ENCODE results near the gene AMH.

AMH gene

DNA sequence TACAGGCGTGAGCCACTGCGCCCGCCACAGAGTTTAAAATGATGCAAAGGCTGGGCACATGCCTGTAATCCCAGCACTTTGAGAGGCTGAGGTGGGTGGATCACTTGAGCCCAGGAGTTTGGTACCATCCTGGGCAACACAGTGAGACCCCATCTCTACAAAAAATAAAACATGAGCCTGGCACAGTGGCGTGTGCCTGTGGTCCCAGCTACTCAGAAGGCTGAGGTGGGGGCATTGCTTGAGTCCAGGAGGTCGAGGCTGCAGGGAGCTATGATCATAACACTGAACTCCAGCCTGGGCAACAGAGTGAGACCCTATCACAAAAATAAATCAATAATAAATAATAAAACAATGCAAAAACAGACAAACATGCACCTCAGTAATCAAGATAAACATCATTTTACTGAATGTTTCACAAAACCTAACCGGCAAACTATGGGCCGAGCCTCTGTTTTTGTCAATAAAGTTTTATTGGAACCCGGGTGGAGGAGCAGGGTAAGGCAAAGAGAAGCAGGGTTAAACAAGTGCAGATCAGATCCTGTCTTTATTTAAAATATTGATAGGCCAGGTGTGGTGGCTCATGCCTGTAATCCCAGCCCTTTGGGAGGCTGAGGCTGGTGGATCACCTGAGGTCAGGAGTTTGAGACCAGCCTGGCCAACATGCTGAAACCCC is 34.8 kb downstream of the AMH start:
- DNase-seq (ENCODE audit: low read depth in 3 of 3, low spot score in 1 of 3) = no peak

DNA sequence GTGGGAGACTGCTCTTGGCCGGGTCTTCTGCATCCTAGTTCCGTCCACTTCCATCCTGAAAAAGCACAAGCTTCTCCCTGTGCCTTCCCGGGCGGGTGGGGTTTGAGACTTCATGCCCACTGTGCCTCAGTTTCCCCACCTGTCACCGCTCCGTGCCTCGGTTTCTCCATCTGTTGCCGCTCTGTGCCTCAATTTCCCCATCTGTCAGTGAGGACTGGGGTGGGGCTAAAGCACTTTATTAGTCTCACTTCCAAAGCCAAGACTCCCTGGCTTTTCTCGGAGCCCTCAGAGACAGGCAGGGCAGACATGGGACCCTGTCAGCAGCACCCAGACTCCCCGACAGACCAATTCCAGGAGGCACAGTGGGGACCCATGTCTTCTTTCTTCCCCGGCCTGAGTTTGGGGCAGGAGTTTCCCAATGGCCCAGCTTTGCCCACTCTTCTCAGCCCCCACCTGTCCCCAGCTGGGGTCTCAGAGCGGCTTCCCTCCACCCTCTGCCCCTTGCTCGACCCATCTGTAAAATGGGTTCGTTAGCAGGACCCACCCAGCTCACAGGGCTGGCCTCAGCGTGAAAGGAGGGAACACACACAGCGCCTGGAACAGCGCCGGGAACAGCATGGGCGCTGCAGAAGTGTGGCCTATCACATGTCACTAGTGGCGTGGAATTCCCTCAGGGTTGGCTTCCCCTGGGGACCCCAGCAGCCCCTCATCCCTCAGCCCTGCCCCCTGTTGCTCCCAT is 37.4 kb downstream of the AMH start:
- DNase-seq (ENCODE audit: low read depth in 3 of 3, low spot score in 1 of 3) = no peak

DNA sequence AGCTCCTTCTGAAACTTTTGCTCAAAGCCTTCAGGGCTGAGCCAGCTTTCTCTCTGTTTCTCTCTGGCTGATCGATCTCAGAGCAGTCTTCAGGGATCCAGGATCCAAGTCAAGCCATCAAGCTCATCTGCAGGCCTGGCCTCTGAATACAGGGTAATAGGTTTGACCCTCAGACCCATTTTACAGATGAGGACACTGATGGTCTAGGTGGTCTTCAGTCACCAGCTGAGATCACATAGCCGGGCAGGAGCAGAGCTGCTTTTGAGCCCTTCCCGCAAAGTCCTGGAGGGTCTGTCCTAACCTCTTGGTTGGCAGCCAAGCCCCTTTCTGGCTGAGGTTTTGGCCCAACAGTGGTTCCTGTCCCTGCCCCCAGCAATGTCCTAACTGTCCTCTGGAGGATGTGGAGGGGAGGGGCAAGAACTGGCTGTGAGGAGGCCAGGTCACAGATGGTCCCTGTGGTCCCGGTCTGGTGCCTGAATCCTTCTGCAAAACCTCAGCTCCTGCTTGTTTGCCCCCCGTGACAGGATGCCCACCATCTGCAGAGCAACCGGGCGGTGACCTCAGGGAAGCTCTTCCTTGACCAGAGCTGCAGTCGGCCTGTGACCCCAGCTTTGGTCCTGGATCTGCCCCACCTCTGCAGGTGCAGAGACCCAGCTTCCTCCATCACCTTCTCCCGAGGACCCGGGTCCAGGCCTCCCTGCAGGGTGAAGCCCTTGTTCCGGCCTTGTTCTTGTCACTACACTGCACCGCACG is 38.6 kb downstream of the AMH start:
- no peak for DNase-seq (ENCODE audit: low read depth in 3 of 3, low spot score in 1 of 3)

DNA sequence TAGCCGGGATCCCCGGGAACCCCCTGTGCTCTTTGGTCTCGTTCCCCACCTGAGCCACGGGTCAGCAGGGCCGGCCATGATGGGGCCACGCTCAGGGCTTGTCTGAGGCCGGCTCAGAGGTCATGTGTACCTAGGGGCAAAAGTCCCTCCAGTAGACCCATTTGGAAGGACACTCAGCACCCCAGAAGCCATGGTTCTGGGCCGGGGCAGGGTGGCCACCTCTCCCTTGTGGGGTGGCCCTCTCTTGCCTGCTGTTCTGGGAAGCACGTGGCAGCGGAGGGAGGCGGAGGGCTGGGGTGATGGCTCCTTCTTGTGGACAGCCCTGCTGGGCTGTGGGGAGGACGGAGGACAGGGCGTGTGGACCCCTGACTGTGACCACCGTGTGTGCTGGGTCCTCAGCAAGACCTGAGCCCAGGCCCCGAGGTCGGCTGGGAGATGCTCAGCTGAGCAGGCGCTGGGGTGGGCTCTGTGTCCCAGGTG is 39.3 kb downstream of the AMH start:
- DNase-seq (ENCODE audit: low read depth in 3 of 3, low spot score in 1 of 3) = no peak

DNA sequence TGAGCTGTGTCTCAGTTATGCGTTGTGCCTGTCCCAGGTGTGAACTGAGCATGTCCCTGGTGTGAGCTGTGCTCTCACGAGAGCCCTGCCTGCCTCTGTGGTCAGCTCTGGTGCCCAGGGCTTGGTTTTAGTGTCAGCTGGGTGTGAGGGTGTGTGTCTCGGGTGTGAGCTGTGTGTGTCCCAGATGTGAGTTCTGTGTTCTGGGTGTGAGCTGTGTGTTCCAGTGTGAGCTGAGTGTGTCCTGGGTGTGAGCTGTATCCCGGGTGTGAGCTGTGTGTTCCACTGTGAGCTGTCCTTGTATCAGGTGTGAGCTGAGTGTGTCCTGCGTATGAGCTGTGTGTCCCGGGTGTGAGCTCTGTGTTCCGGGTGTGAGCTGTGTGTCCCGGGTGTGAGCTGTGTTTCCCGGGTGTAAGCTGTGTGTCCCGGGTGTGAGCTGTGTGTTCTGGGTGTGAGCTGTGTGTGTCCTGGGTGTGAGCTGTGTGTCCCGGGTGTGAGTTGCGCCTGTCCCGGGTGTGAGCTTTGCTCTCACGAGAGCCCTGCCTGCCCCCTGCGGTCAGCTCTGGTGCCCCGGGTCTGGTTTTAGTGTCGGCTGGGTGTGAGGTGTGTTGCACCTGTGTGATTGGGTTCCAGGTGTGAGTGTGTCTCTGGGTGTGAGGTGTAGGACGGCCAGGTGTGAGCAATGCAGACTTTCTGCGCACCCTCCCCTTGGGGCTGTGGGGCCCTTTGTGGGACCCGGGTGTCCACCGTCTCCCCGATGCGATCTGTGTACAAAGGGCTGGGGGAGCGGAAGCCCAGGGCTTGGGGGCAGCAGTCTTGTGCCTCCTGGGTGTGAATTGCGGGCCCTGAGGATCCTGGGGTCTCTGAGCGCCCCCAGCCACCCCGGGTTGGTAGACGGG is 39.9 kb downstream of the AMH start:
- no peak for DNase-seq (ENCODE audit: low read depth in 3 of 3, low spot score in 1 of 3)

DNA sequence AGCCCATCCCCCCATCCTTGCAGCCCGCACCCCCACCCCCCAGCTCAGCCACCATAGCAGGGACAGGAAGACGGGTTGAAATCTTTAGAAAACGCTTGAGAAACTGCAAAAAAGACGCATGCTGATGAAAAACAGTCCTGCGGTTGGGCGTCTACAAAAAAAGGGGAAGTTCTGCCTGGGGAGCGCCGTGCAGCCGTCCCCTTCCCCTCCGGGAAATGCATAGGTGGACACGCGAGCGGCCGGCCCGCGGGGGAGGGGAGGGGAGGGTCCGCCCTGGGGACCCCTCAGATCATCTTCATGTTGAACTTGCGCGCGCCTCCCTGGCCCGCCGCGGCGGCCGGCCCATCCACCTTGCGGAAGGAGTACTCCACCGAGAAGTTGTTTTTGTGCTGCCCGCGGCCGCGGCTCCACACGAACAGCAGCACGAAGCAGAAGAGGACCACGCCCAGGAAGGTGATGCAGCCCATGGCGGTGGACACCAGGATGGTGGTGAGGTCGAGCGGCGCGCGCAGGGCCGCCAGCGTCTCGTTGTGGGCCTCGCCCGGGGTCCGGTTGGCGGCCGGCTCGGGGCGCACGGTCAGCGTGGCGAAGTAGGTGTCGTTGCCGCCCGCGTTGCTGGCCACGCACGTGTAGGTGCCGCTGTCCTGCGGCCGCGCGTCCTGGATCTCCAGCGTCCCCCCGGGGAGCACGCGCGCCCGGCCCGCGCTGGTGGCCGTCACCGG is 40.8 kb downstream of the AMH start:
- no peak for DNase-seq (ENCODE audit: low read depth in 3 of 3, low spot score in 1 of 3)

DNA sequence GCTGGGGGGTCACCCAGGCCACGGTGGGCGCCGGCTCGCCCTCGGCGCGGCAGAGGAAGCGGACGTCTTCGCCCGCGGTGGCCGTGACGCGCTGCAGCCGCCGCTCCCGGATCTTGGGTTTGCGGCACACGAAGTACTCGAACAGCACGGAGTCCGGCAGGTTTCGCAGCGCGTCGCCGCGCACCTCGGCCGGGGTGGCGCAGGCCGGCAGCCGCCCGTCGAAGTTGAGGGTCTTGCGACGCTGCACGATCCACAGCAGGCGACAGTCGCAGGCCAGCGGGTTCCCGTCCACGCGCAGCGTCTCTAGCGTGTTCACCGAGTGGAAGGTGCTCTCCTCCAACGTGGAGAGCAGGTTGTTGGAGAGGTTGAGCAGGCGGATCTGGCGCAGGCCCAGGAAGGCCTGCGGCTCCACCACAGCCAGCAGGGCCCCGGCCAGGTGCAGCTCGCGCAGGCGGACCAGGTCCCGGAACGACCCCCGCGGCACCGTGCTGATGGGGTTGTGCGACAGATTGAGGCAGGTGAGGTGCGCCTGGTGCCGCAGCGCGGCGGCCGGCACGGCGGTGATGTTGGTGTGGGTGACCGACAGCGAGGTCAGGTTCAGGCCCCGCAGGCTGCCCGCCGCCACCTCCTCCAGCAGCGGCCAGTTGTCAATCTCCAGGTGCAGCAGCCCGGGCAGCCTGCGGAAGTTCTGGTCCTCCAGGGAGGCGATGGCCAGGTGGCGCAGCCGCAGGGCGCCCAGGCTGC is 41.5 kb downstream of the AMH start:
- no peak for DNase-seq (ENCODE audit: low read depth in 3 of 3, low spot score in 1 of 3)

DNA sequence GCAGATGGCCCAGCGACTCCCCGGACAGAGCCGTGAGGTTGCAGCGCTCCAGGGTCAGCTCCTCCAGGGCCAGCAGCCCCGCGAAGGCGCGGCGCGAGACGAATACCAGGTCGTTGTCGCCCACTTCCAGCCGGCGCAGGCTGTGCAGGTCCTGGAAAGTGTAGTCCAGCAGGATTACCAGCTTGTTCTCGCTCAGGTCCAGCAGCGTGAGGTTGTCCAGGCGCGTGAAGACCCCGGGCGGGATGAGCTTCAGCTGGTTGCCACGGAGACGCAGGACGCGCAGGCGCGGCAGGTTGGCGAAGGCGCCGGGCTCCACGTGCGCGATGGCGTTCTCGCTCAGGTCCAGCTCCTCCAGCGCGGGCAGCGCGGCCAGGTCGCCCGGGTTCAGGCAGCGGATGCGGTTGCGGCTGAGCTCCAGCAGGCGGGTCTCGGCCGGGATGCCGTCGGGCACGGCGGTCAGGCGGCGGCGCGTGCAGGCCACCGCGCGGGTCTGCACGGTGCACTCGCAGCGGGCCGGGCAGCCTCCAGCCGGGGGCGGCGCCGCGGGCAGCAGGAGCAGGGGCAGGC is 42.1 kb downstream of the AMH start:
- no peak for DNase-seq (ENCODE audit: low read depth in 3 of 3, low spot score in 1 of 3)

DNA sequence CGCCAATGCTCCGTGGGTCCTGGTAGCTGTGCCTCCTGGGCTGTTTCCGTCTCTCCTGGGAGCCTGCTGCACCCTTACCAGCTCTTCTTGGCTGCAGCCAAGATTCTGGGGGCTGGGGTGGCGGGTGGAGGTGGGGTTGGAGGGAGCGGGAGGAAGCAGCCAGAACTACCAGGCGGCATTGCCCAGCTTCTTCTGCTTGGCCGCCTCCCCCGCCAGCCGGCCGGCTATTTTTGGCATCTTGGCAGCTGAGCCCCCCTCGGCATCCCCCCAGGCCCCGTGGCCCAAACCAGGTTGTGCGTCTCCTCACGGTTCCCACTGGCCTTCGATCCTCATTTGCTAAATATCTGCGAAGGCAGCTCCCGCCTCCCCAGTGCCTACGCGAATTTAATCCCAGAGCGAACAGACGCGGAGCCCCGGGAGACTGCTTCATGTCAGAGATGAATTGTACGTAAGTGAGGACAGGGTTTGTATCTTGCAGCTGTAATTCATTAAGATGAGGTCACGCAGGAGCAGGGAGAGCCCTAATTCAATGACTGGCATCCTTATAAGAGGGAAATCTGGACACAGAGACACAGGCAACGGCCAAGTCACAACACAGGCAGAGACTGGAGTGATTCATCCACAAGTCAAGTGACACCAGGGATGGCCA is 45.7 kb downstream of the AMH start:
- DNase-seq (ENCODE audit: low read depth in 3 of 3, low spot score in 1 of 3) = no peak

DNA sequence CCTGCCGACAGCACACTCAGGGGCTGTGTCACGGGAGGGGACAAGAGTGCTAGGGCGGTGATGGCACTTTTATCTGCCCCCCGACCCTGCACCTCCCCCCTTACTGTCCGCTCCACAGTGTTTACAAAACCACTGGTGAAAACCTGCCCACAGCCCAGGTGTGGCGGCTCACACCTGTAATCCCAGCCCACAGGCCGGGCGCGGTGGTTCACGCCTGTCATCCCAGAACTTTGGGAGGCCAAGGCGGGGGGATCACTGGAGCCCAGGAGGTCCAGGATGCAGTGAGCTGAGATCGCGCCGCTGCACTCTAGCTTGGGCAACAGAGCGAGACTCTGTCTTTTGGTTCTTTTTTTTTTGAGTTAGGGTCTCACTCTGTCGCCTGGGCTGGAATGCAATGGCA is 47.0 kb downstream of the AMH start:
- DNase-seq (ENCODE audit: low read depth in 3 of 3, low spot score in 1 of 3) = no peak

DNA sequence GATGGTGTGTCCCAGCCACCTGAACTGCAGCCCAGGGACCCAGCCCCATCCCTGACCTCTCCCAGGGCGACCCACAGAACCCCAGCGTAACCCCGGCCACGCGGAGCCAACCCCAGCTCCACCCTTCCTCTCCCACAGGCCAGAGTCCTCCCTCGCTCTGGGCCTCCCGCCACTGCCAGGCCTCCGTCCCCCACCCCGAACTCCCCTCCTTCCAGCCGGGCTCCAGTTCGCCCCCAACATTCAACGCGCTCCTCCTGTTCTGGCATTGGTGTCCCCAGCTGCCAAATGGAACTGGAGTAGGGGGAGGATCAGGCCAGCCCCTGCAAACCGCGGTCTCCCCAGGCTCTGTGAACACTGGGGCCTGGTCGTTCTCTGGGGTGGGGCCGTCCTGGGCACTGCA is 51.4 kb downstream of the AMH start:
- no peak for DNase-seq (ENCODE audit: low read depth in 3 of 3, low spot score in 1 of 3)
